GM23338 (cell line): ENCODE results near the gene GRHL3. TPM values are rescaled to one million over a fixed set of nuclear protein-coding genes. Genes with fewer than 3 reads are reported as not detected.

Source experiments
- ATAC-seq: fragments of 200-7000 bp; cut with Tn5 transposase; 3 replicates; pipeline ENCODE4 v1.9.1; 2020
- DNase-seq: peaks from one replicate; pipeline ENCODE4 v3.0.0-alpha.2; 2015; ENCODE audit warnings: low spot score
- H2AFZ ChIP-seq: fragments of 200-600 bp; sonication (generic); 2 replicates; pipeline ENCODE4 v1.8.0; 2016; ENCODE audit warnings: antibody characterized with exemption, mild to moderate bottlenecking, moderate library complexity
- H3F3A ChIP-seq: fragments of 200-600 bp; sonication (generic); replicated peaks from 2 replicates; pipeline ENCODE4 v1.8.0; 2017; ENCODE audit warnings: antibody characterized with exemption, mixed run types, low read depth
- H3K27ac ChIP-seq: fragments of 200-600 bp; sonication (generic); 2 replicates; pipeline ENCODE4 v1.6.1; 2016; ENCODE audit warnings: low read depth
- H3K27me3 ChIP-seq: fragments of 200-600 bp; sonication (generic); 2 replicates; pipeline ENCODE4 v1.8.0; 2016; ENCODE audit warnings: mild to moderate bottlenecking, mixed run types, moderate library complexity; ENCODE audit not compliant: insufficient read depth
- H3K36me3 ChIP-seq: fragments of 200-600 bp; sonication (generic); 2 replicates; pipeline ENCODE4 v1.8.0; 2016; ENCODE audit warnings: mild to moderate bottlenecking; ENCODE audit not compliant: insufficient read depth
- H3K4me1 ChIP-seq: fragments of 200-600 bp; sonication (generic); 2 replicates; pipeline ENCODE4 v1.8.0; 2016; ENCODE audit warnings: mild to moderate bottlenecking, moderate library complexity; ENCODE audit not compliant: insufficient read depth
- H3K4me2 ChIP-seq: fragments of 200-600 bp; sonication (generic); 2 replicates; pipeline ENCODE4 v1.7.1; 2017; ENCODE audit warnings: mixed run types
- H3K4me3 ChIP-seq: fragments of 200-600 bp; sonication (generic); 2 replicates; pipeline ENCODE4 v1.6.1; 2016; ENCODE audit warnings: mixed run types
- H3K79me2 ChIP-seq: fragments of 200-600 bp; sonication (generic); replicated peaks from 2 replicates; pipeline ENCODE4 v1.8.0; 2017; ENCODE audit warnings: mild to moderate bottlenecking; ENCODE audit not compliant: insufficient read depth
- H3K9me2 ChIP-seq: fragments of 200-600 bp; sonication (generic); 2 replicates; pipeline ENCODE4 v1.8.0; 2017; ENCODE audit not compliant: insufficient read depth
- H4K20me1 ChIP-seq: fragments of 200-600 bp; sonication (generic); replicated peaks from 2 replicates; pipeline ENCODE4 v1.8.0; 2017; ENCODE audit warnings: mild to moderate bottlenecking; ENCODE audit not compliant: insufficient read depth
- H3K27ac Mint-ChIP-seq: 2 replicates; pipeline ENCODE4 v1.8.0; 2020; ENCODE audit warnings: inconsistent platforms, mild to moderate bottlenecking, moderate library complexity, mixed read lengths
- H3K27me3 Mint-ChIP-seq: 3 replicates; pipeline ENCODE4 v1.8.0; 2022; ENCODE audit warnings: low read depth, mild to moderate bottlenecking, moderate library complexity, mixed read lengths, inconsistent platforms; ENCODE audit not compliant: insufficient read depth, poor library complexity
- H3K36me3 Mint-ChIP-seq: 3 replicates; pipeline ENCODE4 v1.8.0; 2021; ENCODE audit warnings: low read depth, mild to moderate bottlenecking, inconsistent platforms, moderate library complexity, mixed read lengths
- H3K4me1 Mint-ChIP-seq: 3 replicates; pipeline ENCODE4 v1.8.0; 2020; ENCODE audit warnings: mild to moderate bottlenecking, inconsistent platforms, mixed read lengths
- H3K4me3 Mint-ChIP-seq: 3 replicates; pipeline ENCODE4 v1.8.0; 2021; ENCODE audit warnings: moderate library complexity, mild to moderate bottlenecking, inconsistent platforms, mixed read lengths
- H3K9me3 Mint-ChIP-seq: 3 replicates; pipeline ENCODE4 v1.8.0; 2020; ENCODE audit warnings: moderate library complexity, mild to moderate bottlenecking, inconsistent platforms, mixed read lengths
- CTCF ChIP-seq, 2 experiments: fragments of 200-600 bp in 1 of 2; sonication (generic) in 1 of 2; conservative IDR thresholded peaks; 2 replicates each; pipeline versions ENCODE4 v1.5.1 to v1.6.1; 2016 to 2017; ENCODE audit warnings: antibody characterized with exemption in 2 of 2, low read depth in 2 of 2, mild to moderate bottlenecking in 2 of 2, moderate library complexity in 1 of 2
- EZH2 ChIP-seq: fragments of 200-600 bp; sonication (generic); IDR thresholded peaks from one replicate; pipeline ENCODE4 v1.8.0; 2017; ENCODE audit warnings: antibody characterized with exemption, mild to moderate bottlenecking, low read depth; ENCODE audit not compliant: unreplicated experiment
- EZH2phosphoT487 ChIP-seq: fragments of 200-600 bp; sonication (generic); IDR thresholded peaks from one replicate; pipeline ENCODE4 v1.8.1; 2018; ENCODE audit warnings: antibody characterized with exemption; ENCODE audit not compliant: unreplicated experiment
- NANOG ChIP-seq: IDR thresholded peaks from 2 replicates; pipeline ENCODE4 v1.6.1; 2016; ENCODE audit warnings: antibody characterized with exemption, borderline replicate concordance
- REST ChIP-seq: IDR thresholded peaks from one replicate; pipeline ENCODE4 v1.6.1; 2018; ENCODE audit warnings: antibody characterized with exemption; ENCODE audit not compliant: unreplicated experiment
- STAT1 ChIP-seq: IDR thresholded peaks from one replicate; pipeline ENCODE4 v1.6.1; 2016; ENCODE audit warnings: antibody characterized with exemption; ENCODE audit not compliant: unreplicated experiment
- polyA plus RNA-seq: library from polyadenylated mRNA; unstranded; fragments of >200 nt; fragmentation: Nextera tagmentation; extraction: Ambion mirVana; gene quantifications from 2 replicates; pipeline ENCODE4 v1.2.1, GENCODE V29; 2016
- total RNA-seq: library from RNA; depleted of rRNA; stranded (reverse); fragments of >200 nt; shearing (Covaris generic); gene quantifications from 2 replicates; pipeline ENCODE4 v1.2.3, GENCODE V29; 2014
- TF ChIP-seq, protein P1 (sequence below): fragments of 250-450 bp; sonication (Bioruptor Pico); IDR thresholded peaks from 2 replicates; pipeline ENCODE4 v1.5.0; 2020; ENCODE audit warnings: mild to moderate bottlenecking, moderate library complexity

Gene GRHL3
- total and polyA plus RNA-seq, 2 experiments from 2014 or later, result 0.78 to 1.1 TPM

DNA sequence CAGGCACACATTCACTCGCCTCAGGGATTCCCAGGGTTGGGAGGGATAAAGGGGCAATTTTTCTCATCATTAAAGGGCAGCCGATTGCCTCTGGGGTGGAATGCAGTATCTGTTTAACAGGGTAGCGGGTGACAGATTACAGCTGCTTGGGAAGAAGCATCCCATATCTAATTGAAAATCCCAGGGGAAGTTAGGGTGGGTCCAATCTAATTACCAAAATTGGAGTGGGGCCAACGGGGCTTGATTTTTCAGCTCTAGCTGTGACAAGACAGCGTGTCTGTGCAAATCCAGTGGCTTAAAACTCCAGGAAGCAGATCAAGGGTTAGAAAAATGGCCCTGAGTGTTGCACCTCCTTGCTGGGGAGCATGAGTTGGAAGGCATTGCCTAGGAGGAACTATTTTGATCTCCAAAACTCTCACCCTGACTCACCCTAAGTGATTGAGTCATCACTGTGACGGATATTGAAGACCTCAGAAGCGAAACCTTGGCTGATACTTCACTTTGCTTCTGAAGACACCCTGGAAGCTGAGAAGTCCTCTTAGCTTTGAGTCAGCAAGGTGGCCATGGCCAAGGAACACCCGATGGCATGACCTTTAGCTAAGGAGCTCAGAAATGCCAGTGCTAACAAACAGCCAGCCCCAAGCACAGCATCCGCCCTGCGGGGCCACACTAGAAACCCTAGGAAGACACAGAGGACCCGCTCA is 46.0 kb downstream of the GRHL3 start (continued):
- TF ChIP-seq, protein P1, sequence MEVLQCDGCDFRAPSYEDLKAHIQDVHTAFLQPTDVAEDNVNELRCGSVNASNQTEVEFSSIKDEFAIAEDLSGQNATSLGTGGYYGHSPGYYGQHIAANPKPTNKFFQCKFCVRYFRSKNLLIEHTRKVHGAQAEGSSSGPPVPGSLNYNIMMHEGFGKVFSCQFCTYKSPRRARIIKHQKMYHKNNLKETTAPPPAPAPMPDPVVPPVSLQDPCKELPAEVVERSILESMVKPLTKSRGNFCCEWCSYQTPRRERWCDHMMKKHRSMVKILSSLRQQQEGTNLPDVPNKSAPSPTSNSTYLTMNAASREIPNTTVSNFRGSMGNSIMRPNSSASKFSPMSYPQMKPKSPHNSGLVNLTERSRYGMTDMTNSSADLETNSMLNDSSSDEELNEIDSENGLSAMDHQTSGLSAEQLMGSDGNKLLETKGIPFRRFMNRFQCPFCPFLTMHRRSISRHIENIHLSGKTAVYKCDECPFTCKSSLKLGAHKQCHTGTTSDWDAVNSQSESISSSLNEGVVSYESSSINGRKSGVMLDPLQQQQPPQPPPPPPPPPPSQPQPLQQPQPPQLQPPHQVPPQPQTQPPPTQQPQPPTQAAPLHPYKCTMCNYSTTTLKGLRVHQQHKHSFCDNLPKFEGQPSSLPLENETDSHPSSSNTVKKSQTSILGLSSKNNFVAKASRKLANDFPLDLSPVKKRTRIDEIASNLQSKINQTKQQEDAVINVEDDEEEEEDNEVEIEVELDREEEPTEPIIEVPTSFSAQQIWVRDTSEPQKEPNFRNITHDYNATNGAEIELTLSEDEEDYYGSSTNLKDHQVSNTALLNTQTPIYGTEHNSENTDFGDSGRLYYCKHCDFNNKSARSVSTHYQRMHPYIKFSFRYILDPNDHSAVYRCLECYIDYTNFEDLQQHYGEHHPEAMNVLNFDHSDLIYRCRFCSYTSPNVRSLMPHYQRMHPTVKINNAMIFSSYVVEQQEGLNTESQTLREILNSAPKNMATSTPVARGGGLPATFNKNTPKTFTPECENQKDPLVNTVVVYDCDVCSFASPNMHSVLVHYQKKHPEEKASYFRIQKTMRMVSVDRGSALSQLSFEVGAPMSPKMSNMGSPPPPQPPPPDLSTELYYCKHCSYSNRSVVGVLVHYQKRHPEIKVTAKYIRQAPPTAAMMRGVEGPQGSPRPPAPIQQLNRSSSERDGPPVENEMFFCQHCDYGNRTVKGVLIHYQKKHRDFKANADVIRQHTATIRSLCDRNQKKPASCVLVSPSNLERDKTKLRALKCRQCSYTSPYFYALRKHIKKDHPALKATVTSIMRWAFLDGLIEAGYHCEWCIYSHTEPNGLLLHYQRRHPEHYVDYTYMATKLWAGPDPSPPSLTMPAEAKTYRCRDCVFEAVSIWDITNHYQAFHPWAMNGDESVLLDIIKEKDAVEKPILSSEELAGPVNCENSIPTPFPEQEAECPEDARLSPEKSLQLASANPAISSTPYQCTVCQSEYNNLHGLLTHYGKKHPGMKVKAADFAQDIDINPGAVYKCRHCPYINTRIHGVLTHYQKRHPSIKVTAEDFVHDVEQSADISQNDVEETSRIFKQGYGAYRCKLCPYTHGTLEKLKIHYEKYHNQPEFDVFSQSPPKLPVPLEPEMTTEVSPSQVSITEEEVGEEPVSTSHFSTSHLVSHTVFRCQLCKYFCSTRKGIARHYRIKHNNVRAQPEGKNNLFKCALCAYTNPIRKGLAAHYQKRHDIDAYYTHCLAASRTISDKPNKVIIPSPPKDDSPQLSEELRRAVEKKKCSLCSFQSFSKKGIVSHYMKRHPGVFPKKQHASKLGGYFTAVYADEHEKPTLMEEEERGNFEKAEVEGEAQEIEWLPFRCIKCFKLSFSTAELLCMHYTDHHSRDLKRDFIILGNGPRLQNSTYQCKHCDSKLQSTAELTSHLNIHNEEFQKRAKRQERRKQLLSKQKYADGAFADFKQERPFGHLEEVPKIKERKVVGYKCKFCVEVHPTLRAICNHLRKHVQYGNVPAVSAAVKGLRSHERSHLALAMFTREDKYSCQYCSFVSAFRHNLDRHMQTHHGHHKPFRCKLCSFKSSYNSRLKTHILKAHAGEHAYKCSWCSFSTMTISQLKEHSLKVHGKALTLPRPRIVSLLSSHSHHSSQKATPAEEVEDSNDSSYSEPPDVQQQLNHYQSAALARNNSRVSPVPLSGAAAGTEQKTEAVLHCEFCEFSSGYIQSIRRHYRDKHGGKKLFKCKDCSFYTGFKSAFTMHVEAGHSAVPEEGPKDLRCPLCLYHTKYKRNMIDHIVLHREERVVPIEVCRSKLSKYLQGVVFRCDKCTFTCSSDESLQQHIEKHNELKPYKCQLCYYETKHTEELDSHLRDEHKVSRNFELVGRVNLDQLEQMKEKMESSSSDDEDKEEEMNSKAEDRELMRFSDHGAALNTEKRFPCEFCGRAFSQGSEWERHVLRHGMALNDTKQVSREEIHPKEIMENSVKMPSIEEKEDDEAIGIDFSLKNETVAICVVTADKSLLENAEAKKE (CRISPR knock-in tag), result no peak

DNA sequence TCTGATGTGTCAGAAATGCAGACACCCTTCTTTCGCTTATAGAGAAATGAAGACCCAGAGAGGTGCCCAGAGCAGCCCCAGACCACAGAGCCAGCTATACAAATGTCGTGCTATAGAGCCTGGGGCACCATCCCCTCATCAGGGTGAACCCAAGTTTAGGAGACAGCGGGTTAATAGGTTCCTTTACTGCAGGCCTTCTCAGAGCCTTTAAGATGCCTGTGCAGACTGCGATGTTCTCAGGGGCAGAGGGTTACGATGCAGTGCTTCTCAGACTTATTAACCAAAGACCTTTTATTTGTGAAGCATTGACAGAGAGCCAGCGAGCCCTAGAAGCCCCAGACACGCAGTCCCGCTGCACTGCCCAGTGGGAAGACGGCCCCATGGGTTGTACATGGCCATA is 47.5 kb downstream of the GRHL3 start:
- H2AFZ ChIP-seq, result no peak overlapping the region
- no peak overlapping the region for H3K4me3 Mint-ChIP-seq
- H3K27ac ChIP-seq, result no peak overlapping the region
- no peaks in the 10 kb centered on the region for H4K20me1 ChIP-seq
- H3K4me1 ChIP-seq, result no peaks in the 10 kb centered on the region
- ATAC-seq (no peak), DNase-seq (no peak)
- H3K4me3 ChIP-seq, result no peak overlapping the region
- H3K27me3 Mint-ChIP-seq, result peaks cover 2% of the 10 kb centered on the region
- no peaks in the 10 kb centered on the region for H3F3A ChIP-seq
- H3K79me2 ChIP-seq, result no peaks in the 10 kb centered on the region
- no peaks in the 10 kb centered on the region for H3K27me3 ChIP-seq
- H3K36me3 Mint-ChIP-seq, result no peaks in the 10 kb centered on the region
- no peaks in the 10 kb centered on the region for H3K9me3 Mint-ChIP-seq
- no peaks in the 10 kb centered on the region for H3K9me2 ChIP-seq
- no peaks in the 10 kb centered on the region for H3K36me3 ChIP-seq
- H3K27ac Mint-ChIP-seq, result no peak overlapping the region
- no peak overlapping the region for H3K4me2 ChIP-seq
- H3K4me1 Mint-ChIP-seq, result peaks cover 6% of the 10 kb centered on the region; the same call in 1 of the 3 replicates
- TF ChIP-seq EZH2phosphoT487, result no peak
- TF ChIP-seq NANOG, result no peak
- TF ChIP-seq REST, result no peak
- TF ChIP-seq CTCF (conservative IDR thresholded peaks at IDR 0.05; ENCODE audit: low read depth in 2 of 2), result no peak
- TF ChIP-seq EZH2, result no peak
- no peak for TF ChIP-seq STAT1
